Loucy (cell line): ENCODE measurements around the gene HS3ST5.

Experiments used
- H2AFZ ChIP-seq: fragments of 200-600 bp; sonication (generic); 2 replicates; pipeline ENCODE4 v1.6.0; 2016; ENCODE audit warnings: antibody characterized with exemption, mild to moderate bottlenecking, low read length, moderate library complexity
- H3F3A ChIP-seq: fragments of 200-600 bp; 2 replicates; pipeline ENCODE4 v1.6.0; 2016; ENCODE audit warnings: antibody characterized with exemption, low read depth, mild to moderate bottlenecking
- H3K27me3 ChIP-seq: fragments of 200-600 bp; sonication (generic); 2 replicates; pipeline ENCODE4 v1.6.1; 2014; ENCODE audit warnings: low read length, mild to moderate bottlenecking; ENCODE audit not compliant: insufficient read depth, poor library complexity, severe bottlenecking
- H3K36me3 ChIP-seq: fragments of 200-600 bp; sonication (generic); 2 replicates; pipeline ENCODE4 v1.6.1; 2016; ENCODE audit warnings: low read length; ENCODE audit not compliant: insufficient read depth
- H3K4me1 ChIP-seq: fragments of 200-600 bp; sonication (generic); 2 replicates; pipeline ENCODE4 v1.5.1; 2014; ENCODE audit warnings: low read length, mild to moderate bottlenecking; ENCODE audit not compliant: insufficient read depth, poor library complexity, severe bottlenecking
- H3K4me2 ChIP-seq: fragments of 200-600 bp; sonication (generic); 2 replicates; pipeline ENCODE4 v1.6.0; 2014; ENCODE audit warnings: antibody characterized with exemption, low read length, low read depth, mild to moderate bottlenecking; ENCODE audit not compliant: poor library complexity, severe bottlenecking
- H3K4me3 ChIP-seq: fragments of 200-600 bp; sonication (generic); 2 replicates; pipeline ENCODE4 v1.5.1; 2014; ENCODE audit warnings: low read length, mild to moderate bottlenecking, mixed read lengths; ENCODE audit not compliant: poor library complexity, severe bottlenecking
- H3K79me2 ChIP-seq: fragments of 200-600 bp; sonication (generic); 2 replicates; pipeline ENCODE4 v1.6.1; 2014; ENCODE audit warnings: low read length; ENCODE audit not compliant: insufficient read depth
- H3K9ac ChIP-seq: fragments of 200-600 bp; sonication (generic); 2 replicates; pipeline ENCODE4 v1.6.0; 2014; ENCODE audit warnings: mild to moderate bottlenecking, low read depth, low read length, moderate library complexity; ENCODE audit not compliant: poor library complexity, severe bottlenecking
- H3K9me2 ChIP-seq: fragments of 200-600 bp; sonication (generic); replicated peaks from 2 replicates; pipeline ENCODE4 v1.6.1; 2016; ENCODE audit warnings: low read depth, low read length, mixed read lengths
- H3K9me3 ChIP-seq: fragments of 200-600 bp; sonication (generic); 2 replicates; pipeline ENCODE4 v1.6.1; 2014; ENCODE audit warnings: mild to moderate bottlenecking, antibody characterized with exemption, low read length, low read depth; ENCODE audit not compliant: insufficient read depth
- H4K20me1 ChIP-seq: fragments of 200-600 bp; sonication (generic); 2 replicates; pipeline ENCODE4 v1.6.0; 2014; ENCODE audit warnings: antibody characterized with exemption, low read length, mild to moderate bottlenecking; ENCODE audit not compliant: insufficient read depth, poor library complexity, severe bottlenecking
- CTCF ChIP-seq: fragments of 200-600 bp; sonication (generic); conservative IDR thresholded peaks from 2 replicates; pipeline ENCODE4 v1.5.1; 2014; ENCODE audit warnings: mild to moderate bottlenecking, antibody characterized with exemption, low read length
- EZH2phosphoT487 ChIP-seq: fragments of 200-600 bp; IDR thresholded peaks from 2 replicates; pipeline ENCODE4 v1.6.1; 2018; ENCODE audit warnings: antibody characterized with exemption, mild to moderate bottlenecking, moderate library complexity, borderline replicate concordance

The HS3ST5 gene

GRCh38 chr6:114382406-114382805 is 39.6 kb upstream of the HS3ST5 start:
- Histone ChIP-seq H3K79me2 (no peaks in the 10 kb centered on the region), H3F3A (no peaks in the 10 kb centered on the region), H3K9ac (no peak overlapping the region), H3K9me3 (no peaks in the 10 kb centered on the region), H3K36me3 (no peaks in the 10 kb centered on the region), H2AFZ (no peak overlapping the region), H3K4me3 (no peak overlapping the region), H3K4me2 (no peak overlapping the region), H3K4me1 (no peaks in the 10 kb centered on the region), H3K9me2 (no peaks in the 10 kb centered on the region), H3K27me3 (no peaks in the 10 kb centered on the region), H4K20me1 (no peaks in the 10 kb centered on the region)
- no peak for TF ChIP-seq EZH2phosphoT487
- no peak for TF ChIP-seq CTCF

GRCh38 chr6:114377881-114378280 is 35.1 kb upstream of the HS3ST5 start:
- H3K27me3 ChIP-seq: no peaks in the 10 kb centered on the region
- H3K4me3 ChIP-seq: no peak overlapping the region
- no peaks in the 10 kb centered on the region for H3K9me3 ChIP-seq
- H3K9me2 ChIP-seq: no peaks in the 10 kb centered on the region
- H3K36me3 ChIP-seq: no peaks in the 10 kb centered on the region
- H2AFZ ChIP-seq: no peak overlapping the region
- no peaks in the 10 kb centered on the region for H3K79me2 ChIP-seq
- no peaks in the 10 kb centered on the region for H3F3A ChIP-seq
- H3K4me2 ChIP-seq: no peak overlapping the region
- no peaks in the 10 kb centered on the region for H3K4me1 ChIP-seq
- H4K20me1 ChIP-seq: no peaks in the 10 kb centered on the region
- TF ChIP-seq CTCF (no peak), EZH2phosphoT487 (no peak)
- H3K9ac ChIP-seq: no peak overlapping the region

GRCh38 chr6:114376611-114377175 is 33.9 kb upstream of the HS3ST5 start:
- no peaks in the 10 kb centered on the region for H3K36me3 ChIP-seq
- no peak overlapping the region for H3K9ac ChIP-seq
- no peak for TF ChIP-seq EZH2phosphoT487
- TF ChIP-seq CTCF: no peak
- no peaks in the 10 kb centered on the region for H4K20me1 ChIP-seq
- H3K4me3 ChIP-seq: no peak overlapping the region
- no peaks in the 10 kb centered on the region for H3K79me2 ChIP-seq
- H2AFZ ChIP-seq: no peak overlapping the region
- no peak overlapping the region for H3K4me2 ChIP-seq
- H3K9me2 ChIP-seq: no peaks in the 10 kb centered on the region
- no peaks in the 10 kb centered on the region for H3K9me3 ChIP-seq
- H3K27me3 ChIP-seq: no peaks in the 10 kb centered on the region
- H3F3A ChIP-seq: no peaks in the 10 kb centered on the region
- H3K4me1 ChIP-seq: no peaks in the 10 kb centered on the region
